ENCODE data around the gene CDNF.

The CDNF gene

GRCh38 chr10:14784459-14785055 lies 53.3 kb downstream of the CDNF start:
- DNase-seq: no peak
- Mint-ChIP-seq H3K27ac (no peak overlapping the region), H3K36me3 (ENCODE audit: low read depth) (no peaks in the 10 kb centered on the region), H3K9me3 (peaks cover 6% of the 10 kb centered on the region), H3K27me3 (no peaks in the 10 kb centered on the region), H3K4me3 (no peak overlapping the region), H3K4me1 (peaks cover 9% of the 10 kb centered on the region)
- no peak for ATAC-seq

GRCh38 chr10:14782691-14783363 lies 55.0 kb downstream of the CDNF start:
- no peaks in the 10 kb centered on the region for H3K27me3 Mint-ChIP-seq
- H3K27ac Mint-ChIP-seq: peak overlapping the region; percentile 36
- H3K9me3 Mint-ChIP-seq: peaks cover 6% of the 10 kb centered on the region
- DNase-seq (peak; percentile 17), ATAC-seq (peak; percentile 75)
- H3K4me1 Mint-ChIP-seq: peaks cover 9% of the 10 kb centered on the region
- no peak overlapping the region for H3K4me3 Mint-ChIP-seq
- H3K36me3 Mint-ChIP-seq (ENCODE audit: low read depth): no peaks in the 10 kb centered on the region

GRCh38 chr10:14781763-14782162 lies 56.1 kb downstream of the CDNF start:
- Mint-ChIP-seq H3K36me3 (ENCODE audit: low read depth) (no peaks in the 10 kb centered on the region), H3K27ac (no peak overlapping the region)

GRCh38 chr10:14779001-14779651 lies 58.7 kb downstream of the CDNF start:
- H3K4me1 Mint-ChIP-seq: peaks cover 9% of the 10 kb centered on the region
- no peaks in the 10 kb centered on the region for H3K27me3 Mint-ChIP-seq
- H3K27ac Mint-ChIP-seq: no peak overlapping the region
- no peaks in the 10 kb centered on the region for H3K9me3 Mint-ChIP-seq
- no peak overlapping the region for H3K4me3 Mint-ChIP-seq
- no peaks in the 10 kb centered on the region for H3K36me3 Mint-ChIP-seq (ENCODE audit: low read depth)
- ATAC-seq (no peak), DNase-seq (no peak)

More at GRCh38 chr10:14781763-14782162, 56.1 kb downstream of the CDNF start:
- ATAC-seq: no peak
- peaks cover 6% of the 10 kb centered on the region for H3K9me3 Mint-ChIP-seq
- no peaks in the 10 kb centered on the region for H3K27me3 Mint-ChIP-seq
- peaks cover 9% of the 10 kb centered on the region for H3K4me1 Mint-ChIP-seq
- DNase-seq: no peak
- H3K4me3 Mint-ChIP-seq: no peak overlapping the region

GRCh38 chr10:14776546-14776945 lies 61.3 kb downstream of the CDNF start:
- Mint-ChIP-seq H3K36me3 (ENCODE audit: low read depth) (no peaks in the 10 kb centered on the region), H3K4me3 (no peak overlapping the region), H3K27me3 (no peaks in the 10 kb centered on the region), H3K9me3 (no peaks in the 10 kb centered on the region), H3K27ac (no peak overlapping the region), H3K4me1 (no peaks in the 10 kb centered on the region)
- ATAC-seq (no peak), DNase-seq (no peak)

GRCh38 chr10:14775656-14776055 lies 62.2 kb downstream of the CDNF start:
- DNase-seq (no peak), ATAC-seq (no peak)
- Mint-ChIP-seq H3K27me3 (no peaks in the 10 kb centered on the region), H3K4me1 (no peaks in the 10 kb centered on the region), H3K27ac (no peak overlapping the region), H3K9me3 (no peaks in the 10 kb centered on the region), H3K4me3 (no peak overlapping the region), H3K36me3 (ENCODE audit: low read depth) (no peaks in the 10 kb centered on the region)

GRCh38 chr10:14774797-14775196 lies 63.0 kb downstream of the CDNF start, which contains the start of gene FAM107B:
TSS of gene FAM107B (minus strand) at chr10:14774897. CDS start at chr10:14774663, 234 bp downstream.
- H3K27me3 Mint-ChIP-seq: no peaks in the 10 kb centered on the region
- H3K36me3 Mint-ChIP-seq (ENCODE audit: low read depth): no peaks in the 10 kb centered on the region
- H3K9me3 Mint-ChIP-seq: no peaks in the 10 kb centered on the region
- no peaks in the 10 kb centered on the region for H3K4me1 Mint-ChIP-seq
- H3K27ac Mint-ChIP-seq: no peak within 1 kb of the TSS
- DNase-seq (no peak), ATAC-seq (no peak)
- H3K4me3 Mint-ChIP-seq: no peak within 1 kb of the TSS

GRCh38 chr10:14774214-14774580 lies 63.6 kb downstream of the CDNF start:
- Mint-ChIP-seq H3K27me3 (no peaks in the 10 kb centered on the region), H3K4me1 (no peaks in the 10 kb centered on the region), H3K9me3 (no peaks in the 10 kb centered on the region), H3K36me3 (ENCODE audit: low read depth) (no peaks in the 10 kb centered on the region), H3K4me3 (no peak overlapping the region), H3K27ac (no peak overlapping the region)
- no peak for ATAC-seq
- DNase-seq: no peak

GRCh38 chr10:14773551-14774213 lies 64.2 kb downstream of the CDNF start:
- ATAC-seq: no peak
- no peak for DNase-seq
- Mint-ChIP-seq H3K27ac (no peak overlapping the region), H3K4me3 (no peak overlapping the region), H3K36me3 (ENCODE audit: low read depth) (no peaks in the 10 kb centered on the region), H3K9me3 (no peaks in the 10 kb centered on the region), H3K4me1 (no peaks in the 10 kb centered on the region), H3K27me3 (no peaks in the 10 kb centered on the region)

GRCh38 chr10:14772399-14772798 lies 65.4 kb downstream of the CDNF start:
- no peak for DNase-seq
- Mint-ChIP-seq H3K4me1 (no peaks in the 10 kb centered on the region), H3K36me3 (ENCODE audit: low read depth) (no peaks in the 10 kb centered on the region), H3K4me3 (no peak overlapping the region), H3K27me3 (no peaks in the 10 kb centered on the region), H3K27ac (no peak overlapping the region), H3K9me3 (no peaks in the 10 kb centered on the region)
- ATAC-seq: no peak

- DNase-seq: no peak
- Mint-ChIP-seq H3K4me1 (no peaks in the 10 kb centered on the region), H3K27ac (no peak overlapping the region), H3K9me3 (no peaks in the 10 kb centered on the region), H3K36me3 (ENCODE audit: low read depth) (no peaks in the 10 kb centered on the region), H3K27me3 (no peaks in the 10 kb centered on the region), H3K4me3 (no peak overlapping the region)
- ATAC-seq: no peak
Measured at GRCh38 chr10:14770927-14771326, 66.9 kb downstream of the CDNF start.
